HFFc6 (cell line): ENCODE results near the gene CDK5R1. TPM values are rescaled to one million over a fixed set of nuclear protein-coding genes. Genes with fewer than 3 reads are reported as not detected.

Experiments used
- DNase-seq: peaks from one replicate; pipeline ENCODE4 v3.0.0-alpha.2; 2018
- H3K27ac Mint-ChIP-seq: 2 replicates; pipeline ENCODE4 v1.8.0; 2020; ENCODE audit warnings: mild to moderate bottlenecking, mixed read lengths
- H3K27me3 Mint-ChIP-seq: 2 replicates; pipeline ENCODE4 v1.8.0; 2021; ENCODE audit warnings: mild to moderate bottlenecking, moderate library complexity, mixed read lengths; ENCODE audit not compliant: insufficient read depth
- H3K36me3 Mint-ChIP-seq: 2 replicates; pipeline ENCODE4 v1.8.0; 2021; ENCODE audit warnings: low read depth, mixed read lengths
- H3K4me1 Mint-ChIP-seq: 2 replicates; pipeline ENCODE4 v1.8.0; 2020; ENCODE audit warnings: low read depth, mixed read lengths
- H3K4me3 Mint-ChIP-seq: 2 replicates; pipeline ENCODE4 v1.8.0; 2020; ENCODE audit warnings: mild to moderate bottlenecking, moderate library complexity, mixed read lengths
- H3K9me3 Mint-ChIP-seq: 2 replicates; pipeline ENCODE4 v1.8.0; 2020; ENCODE audit warnings: mild to moderate bottlenecking, mixed read lengths
- total RNA-seq, 6 experiments: library from RNA; stranded (reverse); fragmentation: NEBNext Ultra II Directional; extraction: Animal tissue kit (Norgen Biotek cat#: 25700); gene quantifications; 2 replicates in 1 of 6; 3 replicates in 5 of 6; pipeline ENCODE4 v1.2.3, GENCODE V29; 2021
- TF ChIP-seq, protein P1 (sequence below): fragments of 200-600 bp; sonication (generic); IDR thresholded peaks from 2 replicates; pipeline ENCODE4 v1.5.0; 2021; ENCODE audit warnings: antibody characterized with exemption, mild to moderate bottlenecking

CDK5R1 gene
- total RNA-seq, 6 experiments from 2014 or later, result 1.00 to 1.9 (median 1.3) TPM

DNA sequence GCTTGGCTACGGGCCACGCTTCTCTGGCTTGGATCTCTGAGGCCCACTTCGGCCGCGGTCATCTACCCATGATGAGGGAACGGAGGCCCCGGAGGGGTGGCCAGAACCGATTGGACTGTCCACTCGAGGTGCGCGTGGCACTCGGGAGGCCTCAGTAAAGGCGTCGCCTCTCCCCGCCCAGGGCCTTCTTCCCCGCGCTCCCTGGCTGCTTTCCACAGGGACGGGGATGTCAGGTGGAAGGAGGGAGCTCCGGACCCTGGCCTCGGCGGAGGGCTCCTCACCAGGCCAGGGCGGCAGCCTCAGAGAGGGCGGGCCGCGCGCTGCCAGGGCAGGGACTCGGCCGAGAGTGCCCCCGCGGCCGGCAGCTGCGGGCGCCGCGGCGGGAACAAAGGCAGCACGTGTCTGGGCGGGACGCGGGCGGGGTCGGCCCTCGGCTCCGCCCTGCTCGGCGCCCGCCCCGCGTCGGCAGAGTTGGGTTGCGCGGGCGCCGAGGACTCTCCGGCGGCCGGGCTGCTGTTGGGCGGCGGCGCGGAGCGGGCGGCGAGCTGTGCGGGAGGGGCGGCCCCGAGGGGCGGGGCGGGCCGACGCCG, 587 bp upstream of the CDK5R1 start:
- peak overlapping the region; percentile 63 for H3K4me3 Mint-ChIP-seq
- H3K36me3 Mint-ChIP-seq, result peaks cover 10% of the 10 kb centered on the region
- DNase-seq, result peak; percentile 40
- peaks cover 4% of the 10 kb centered on the region; the same call in 1 of the 2 replicates for H3K27me3 Mint-ChIP-seq
- TF ChIP-seq, protein P1, sequence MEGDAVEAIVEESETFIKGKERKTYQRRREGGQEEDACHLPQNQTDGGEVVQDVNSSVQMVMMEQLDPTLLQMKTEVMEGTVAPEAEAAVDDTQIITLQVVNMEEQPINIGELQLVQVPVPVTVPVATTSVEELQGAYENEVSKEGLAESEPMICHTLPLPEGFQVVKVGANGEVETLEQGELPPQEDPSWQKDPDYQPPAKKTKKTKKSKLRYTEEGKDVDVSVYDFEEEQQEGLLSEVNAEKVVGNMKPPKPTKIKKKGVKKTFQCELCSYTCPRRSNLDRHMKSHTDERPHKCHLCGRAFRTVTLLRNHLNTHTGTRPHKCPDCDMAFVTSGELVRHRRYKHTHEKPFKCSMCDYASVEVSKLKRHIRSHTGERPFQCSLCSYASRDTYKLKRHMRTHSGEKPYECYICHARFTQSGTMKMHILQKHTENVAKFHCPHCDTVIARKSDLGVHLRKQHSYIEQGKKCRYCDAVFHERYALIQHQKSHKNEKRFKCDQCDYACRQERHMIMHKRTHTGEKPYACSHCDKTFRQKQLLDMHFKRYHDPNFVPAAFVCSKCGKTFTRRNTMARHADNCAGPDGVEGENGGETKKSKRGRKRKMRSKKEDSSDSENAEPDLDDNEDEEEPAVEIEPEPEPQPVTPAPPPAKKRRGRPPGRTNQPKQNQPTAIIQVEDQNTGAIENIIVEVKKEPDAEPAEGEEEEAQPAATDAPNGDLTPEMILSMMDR, result no peak
- H3K9me3 Mint-ChIP-seq, result no peaks in the 10 kb centered on the region
- H3K27ac Mint-ChIP-seq, result peak overlapping the region; percentile 54; the same call in 1 of the 2 replicates
- H3K4me1 Mint-ChIP-seq, result peaks cover 25% of the 10 kb centered on the region

DNA sequence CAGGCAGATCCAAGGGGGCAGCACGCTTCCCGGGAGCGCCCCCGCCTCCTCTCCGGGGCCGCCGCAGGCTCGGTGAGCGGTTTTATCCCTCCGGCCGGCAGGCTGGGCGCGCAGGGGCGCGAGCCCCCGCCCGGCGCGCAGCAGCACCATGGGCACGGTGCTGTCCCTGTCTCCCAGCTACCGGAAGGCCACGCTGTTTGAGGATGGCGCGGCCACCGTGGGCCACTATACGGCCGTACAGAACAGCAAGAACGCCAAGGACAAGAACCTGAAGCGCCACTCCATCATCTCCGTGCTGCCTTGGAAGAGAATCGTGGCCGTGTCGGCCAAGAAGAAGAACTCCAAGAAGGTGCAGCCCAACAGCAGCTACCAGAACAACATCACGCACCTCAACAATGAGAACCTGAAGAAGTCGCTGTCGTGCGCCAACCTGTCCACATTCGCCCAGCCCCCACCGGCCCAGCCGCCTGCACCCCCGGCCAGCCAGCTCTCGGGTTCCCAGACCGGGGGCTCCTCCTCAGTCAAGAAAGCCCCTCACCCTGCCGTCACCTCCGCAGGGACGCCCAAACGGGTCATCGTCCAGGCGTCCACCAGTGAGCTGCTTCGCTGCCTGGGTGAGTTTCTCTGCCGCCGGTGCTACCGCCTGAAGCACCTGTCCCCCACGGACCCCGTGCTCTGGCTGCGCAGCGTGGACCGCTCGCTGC, 832 bp downstream of the CDK5R1 start:
- TF ChIP-seq, protein P1, result no peak; the same call in 1 of the 2 replicates
- H3K9me3 Mint-ChIP-seq, result no peaks in the 10 kb centered on the region
- no peak overlapping the region for H3K27ac Mint-ChIP-seq
- peaks cover 33% of the 10 kb centered on the region for H3K4me1 Mint-ChIP-seq
- no peak for DNase-seq
- H3K27me3 Mint-ChIP-seq, result peaks cover 4% of the 10 kb centered on the region; the same call in 1 of the 2 replicates
- H3K4me3 Mint-ChIP-seq, result peak overlapping the region; percentile 81
- H3K36me3 Mint-ChIP-seq, result peaks cover 4% of the 10 kb centered on the region; the same call in 1 of the 2 replicates

DNA sequence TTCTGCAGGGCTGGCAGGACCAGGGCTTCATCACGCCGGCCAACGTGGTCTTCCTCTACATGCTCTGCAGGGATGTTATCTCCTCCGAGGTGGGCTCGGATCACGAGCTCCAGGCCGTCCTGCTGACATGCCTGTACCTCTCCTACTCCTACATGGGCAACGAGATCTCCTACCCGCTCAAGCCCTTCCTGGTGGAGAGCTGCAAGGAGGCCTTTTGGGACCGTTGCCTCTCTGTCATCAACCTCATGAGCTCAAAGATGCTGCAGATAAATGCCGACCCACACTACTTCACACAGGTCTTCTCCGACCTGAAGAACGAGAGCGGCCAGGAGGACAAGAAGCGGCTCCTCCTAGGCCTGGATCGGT, 1.4 kb downstream of the CDK5R1 start:
- Mint-ChIP-seq H3K4me3 (peak overlapping the region; percentile 79), H3K27ac (no peak overlapping the region), H3K36me3 (peaks cover 4% of the 10 kb centered on the region; the same call in 1 of the 2 replicates), H3K9me3 (no peaks in the 10 kb centered on the region), H3K4me1 (peaks cover 39% of the 10 kb centered on the region), H3K27me3 (peaks cover 4% of the 10 kb centered on the region; the same call in 1 of the 2 replicates)
- no peak for DNase-seq
- TF ChIP-seq, protein P1, result no peak

DNA sequence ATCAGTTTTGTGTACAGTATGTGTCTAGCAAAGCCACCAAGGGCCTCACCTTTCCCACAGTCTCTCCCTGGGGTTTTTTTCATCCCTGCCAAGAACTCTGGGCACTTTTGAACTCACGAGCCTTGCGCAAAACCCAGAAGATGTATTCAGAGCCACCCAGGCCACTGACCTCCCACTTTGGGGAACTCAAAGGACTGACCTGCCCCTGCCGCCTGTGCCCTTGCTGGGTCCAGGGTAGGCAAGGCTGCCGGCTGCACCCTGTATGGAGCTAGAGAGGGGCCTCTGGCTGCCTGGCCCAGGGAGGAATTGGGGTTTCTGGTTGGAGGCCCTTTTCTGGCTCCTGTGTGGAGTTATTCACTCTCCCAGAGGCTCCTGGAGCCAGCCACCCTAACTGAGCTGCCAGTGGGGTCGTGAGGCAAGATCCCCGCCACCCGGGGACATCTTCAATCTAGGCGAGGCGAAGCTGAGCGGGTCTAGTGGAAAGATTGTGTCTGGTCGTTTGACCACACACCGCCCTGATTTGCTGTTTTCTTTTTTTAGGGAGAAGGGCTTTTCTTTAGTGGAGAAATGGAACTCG, 1.9 kb downstream of the CDK5R1 start:
- Mint-ChIP-seq H3K4me1 (peaks cover 33% of the 10 kb centered on the region), H3K27ac (no peak overlapping the region), H3K4me3 (peak overlapping the region; percentile 79; the same call in 1 of the 2 replicates), H3K27me3 (peaks cover 4% of the 10 kb centered on the region; the same call in 1 of the 2 replicates), H3K36me3 (peaks cover 4% of the 10 kb centered on the region; the same call in 1 of the 2 replicates), H3K9me3 (no peaks in the 10 kb centered on the region)
- TF ChIP-seq, protein P1, result no peak
- DNase-seq, result no peak

DNA sequence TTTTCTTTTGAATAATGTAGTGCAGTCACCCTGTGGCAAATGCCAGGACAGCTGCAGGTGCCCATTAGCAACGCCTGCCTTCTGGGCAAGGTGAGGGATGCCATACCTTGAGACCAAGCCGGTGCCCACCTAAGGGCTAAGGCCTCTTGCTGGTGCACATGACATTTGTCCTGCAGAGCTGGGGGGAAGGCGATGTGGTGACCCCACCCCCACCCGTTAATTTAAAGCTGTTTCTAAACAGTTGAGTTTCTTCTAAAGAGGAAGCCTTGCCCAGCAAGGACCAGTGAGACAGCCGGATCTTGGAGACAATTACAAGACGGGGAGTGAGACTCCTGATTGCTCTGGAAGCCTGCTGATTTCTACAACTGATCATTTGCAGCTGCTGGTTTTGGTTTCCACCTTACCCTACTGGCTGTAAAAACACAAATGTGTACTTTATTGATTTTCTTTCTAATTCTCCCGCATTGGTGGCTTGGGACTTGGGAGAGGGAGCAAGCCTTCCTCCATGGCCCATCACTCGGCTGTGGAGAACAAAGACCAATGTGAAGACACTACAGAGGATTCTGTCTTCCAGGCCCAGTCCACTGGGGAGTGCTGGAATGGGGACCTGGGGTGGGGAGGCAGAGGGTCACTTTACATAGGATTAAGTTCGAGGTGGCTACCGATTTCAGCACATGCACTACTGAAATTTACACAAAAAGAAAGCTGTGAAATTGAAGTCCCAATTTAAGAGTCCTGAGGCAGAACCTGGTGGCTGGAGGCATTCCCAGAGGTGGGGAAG, 2.7 kb downstream of the CDK5R1 start:
- H3K9me3 Mint-ChIP-seq, result no peaks in the 10 kb centered on the region
- peaks cover 3% of the 10 kb centered on the region; the same call in 1 of the 2 replicates for H3K27me3 Mint-ChIP-seq
- peaks cover 4% of the 10 kb centered on the region; the same call in 1 of the 2 replicates for H3K36me3 Mint-ChIP-seq
- no peak overlapping the region for H3K27ac Mint-ChIP-seq
- no peak overlapping the region for H3K4me3 Mint-ChIP-seq
- TF ChIP-seq, protein P1, result no peak
- DNase-seq, result no peak
- H3K4me1 Mint-ChIP-seq, result peaks cover 29% of the 10 kb centered on the region
